NCI-H748 treated with DMSO at 0.1 percent for 48 hours (cell line): ENCODE data around the gene HMCN2.
"Not testable (repeated sequence)": the region's sequence is repeated elsewhere in the genome, so short reads cannot be mapped to it uniquely, and the experiment has no call there.

Experiments
- DNase-seq: peaks from one replicate; lab custom pipeline; 2025; lab: John Stamatoyannopoulos, UW

The HMCN2 gene

DNA sequence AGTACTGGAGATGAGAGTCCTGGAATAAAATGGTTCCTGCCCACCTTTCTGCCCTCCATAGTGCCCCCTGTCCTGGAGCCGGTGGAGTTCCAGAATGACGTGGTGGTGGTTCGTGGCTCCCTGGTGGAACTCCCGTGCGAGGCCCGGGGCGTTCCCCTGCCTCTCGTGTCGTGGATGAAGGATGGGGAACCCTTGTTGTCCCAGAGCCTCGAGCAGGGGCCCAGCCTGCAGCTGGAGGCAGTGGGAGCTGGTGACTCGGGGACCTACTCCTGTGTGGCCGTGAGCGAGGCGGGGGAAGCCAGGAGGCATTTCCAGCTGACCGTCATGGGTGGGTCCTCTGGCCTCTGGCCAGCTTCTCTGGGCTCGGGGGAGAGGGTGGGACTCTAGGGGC is 128.1 kb downstream of the HMCN2 start:
- no peak for DNase-seq

DNA sequence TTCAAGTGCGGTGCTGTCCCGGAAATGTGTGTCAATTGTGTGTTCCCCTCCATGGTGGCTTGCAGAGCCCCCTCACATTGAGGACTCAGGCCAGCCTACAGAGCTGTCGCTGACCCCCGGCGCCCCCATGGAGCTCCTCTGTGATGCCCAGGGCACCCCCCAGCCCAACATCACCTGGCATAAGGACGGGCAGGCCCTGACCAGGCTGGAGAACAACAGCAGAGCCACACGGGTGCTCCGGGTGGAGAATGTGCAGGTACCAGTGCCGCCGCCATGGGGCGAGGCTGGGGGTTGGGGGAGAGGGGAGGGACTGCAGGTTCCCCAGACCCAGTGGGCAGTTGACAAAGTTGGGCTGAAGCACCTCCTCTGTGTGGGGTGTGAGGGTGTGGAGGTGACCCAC is 128.8 kb downstream of the HMCN2 start:
- no peak for DNase-seq

GRCh38 chr9:130394814-130395470 is 129.4 kb downstream of the HMCN2 start:
- DNase-seq, result no peak

GRCh38 chr9:130395810-130396435 is 130.4 kb downstream of the HMCN2 start:
- DNase-seq, result no peak

GRCh38 chr9:130396581-130396980 is 131.0 kb downstream of the HMCN2 start:
- DNase-seq, result no peak

GRCh38 chr9:130398487-130399240 is 133.1 kb downstream of the HMCN2 start:
- no peak for DNase-seq

- no peak for DNase-seq
Measured at GRCh38 chr9:130399768-130400167, 134.2 kb downstream of the HMCN2 start.

- no peak for DNase-seq
Measured at GRCh38 chr9:130400870-130401269, 135.3 kb downstream of the HMCN2 start.

DNA sequence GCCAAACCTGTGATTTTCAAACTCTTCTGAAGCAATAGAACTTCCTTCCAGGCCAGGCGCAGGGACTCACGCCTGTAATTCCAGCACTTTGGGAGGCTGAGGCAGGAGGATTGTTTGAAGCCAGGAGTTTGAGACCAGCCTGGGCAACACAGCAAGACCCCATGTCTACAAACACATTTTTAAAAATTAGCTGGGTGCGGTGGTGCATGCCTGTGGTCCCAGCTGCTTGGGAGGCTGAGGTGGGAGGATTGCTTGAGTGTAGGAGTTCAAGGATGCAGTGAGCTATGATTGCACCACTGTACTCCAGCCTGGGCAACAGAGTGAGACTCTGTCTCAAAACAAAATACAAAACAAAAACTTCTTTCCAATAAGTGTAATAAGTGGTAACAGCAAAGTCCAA is 136.2 kb downstream of the HMCN2 start:
- DNase-seq, result not testable (repeated sequence)

GRCh38 chr9:130402243-130402642 is 136.7 kb downstream of the HMCN2 start:
- DNase-seq, result no peak

GRCh38 chr9:130402645-130403440 is 137.3 kb downstream of the HMCN2 start:
- no peak for DNase-seq

DNA sequence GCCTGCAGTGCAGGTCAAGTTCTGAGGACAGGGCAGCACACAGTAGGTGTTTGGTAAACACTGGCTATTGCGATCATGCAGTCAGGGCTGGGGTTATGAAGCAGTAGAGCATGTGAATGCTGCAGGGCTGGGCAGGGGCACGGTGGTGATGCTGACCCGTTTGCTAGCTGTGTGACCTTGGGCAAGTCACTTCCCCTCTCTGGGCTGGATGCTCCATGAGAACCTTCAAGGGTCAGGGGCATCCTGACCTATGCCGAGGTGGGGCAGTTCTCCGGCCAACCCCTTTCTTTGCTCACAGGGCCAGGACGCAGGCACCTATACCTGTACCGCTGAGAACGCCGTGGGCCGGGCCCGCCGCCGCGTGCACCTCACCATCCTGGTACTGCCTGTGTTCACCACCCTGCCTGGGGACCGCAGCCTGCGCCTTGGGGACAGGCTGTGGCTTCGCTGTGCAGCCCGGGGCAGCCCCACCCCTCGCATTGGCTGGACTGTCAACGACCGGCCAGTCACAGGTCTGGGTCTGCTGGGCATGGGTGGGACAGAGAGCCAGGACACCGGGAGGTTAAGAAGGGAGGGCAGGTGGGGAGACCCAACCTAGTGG is 140.2 kb downstream of the HMCN2 start:
- no peak for DNase-seq

GRCh38 chr9:130406278-130406895 is 140.8 kb downstream of the HMCN2 start:
- no peak for DNase-seq

DNA sequence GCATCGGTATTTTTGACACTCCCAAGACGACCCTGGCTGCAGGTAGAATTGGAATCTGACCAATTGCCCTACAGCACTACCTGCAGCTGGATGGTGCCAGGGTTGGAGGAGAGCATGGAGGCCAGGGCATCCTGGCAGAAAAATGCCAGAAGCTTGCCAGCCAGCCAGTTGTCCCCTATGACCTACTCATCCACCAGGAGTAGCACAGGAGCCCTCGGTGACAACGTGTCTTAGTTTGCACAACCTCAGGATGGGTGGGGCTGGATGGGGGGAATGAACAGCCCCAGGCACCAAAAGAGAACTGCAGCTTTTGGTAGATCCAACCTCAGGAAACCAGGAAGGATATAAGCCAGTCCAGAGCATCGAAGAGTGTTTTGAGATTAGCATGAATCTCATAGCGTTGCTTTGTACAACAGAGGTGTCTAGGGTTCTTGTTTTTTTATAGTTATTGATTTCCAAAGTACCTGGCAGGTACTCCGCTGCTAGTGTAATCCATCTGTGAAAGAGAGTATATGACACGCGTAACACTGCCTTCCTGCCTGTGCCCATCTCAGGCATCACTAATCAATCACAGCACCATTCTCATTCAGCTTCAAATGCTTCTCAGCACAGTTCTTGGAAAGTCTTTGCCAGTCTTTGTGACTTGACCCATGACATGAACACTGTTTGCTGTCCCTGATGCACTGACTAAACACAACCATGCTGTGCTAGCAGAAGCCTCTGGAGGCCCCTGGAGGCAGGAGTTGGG is 142.5 kb downstream of the HMCN2 start:
- DNase-seq, result no peak

GRCh38 chr9:130408669-130409068 is 143.1 kb downstream of the HMCN2 start:
- DNase-seq, result no peak

GRCh38 chr9:130409246-130409645 is 143.7 kb downstream of the HMCN2 start:
- no peak for DNase-seq

DNA sequence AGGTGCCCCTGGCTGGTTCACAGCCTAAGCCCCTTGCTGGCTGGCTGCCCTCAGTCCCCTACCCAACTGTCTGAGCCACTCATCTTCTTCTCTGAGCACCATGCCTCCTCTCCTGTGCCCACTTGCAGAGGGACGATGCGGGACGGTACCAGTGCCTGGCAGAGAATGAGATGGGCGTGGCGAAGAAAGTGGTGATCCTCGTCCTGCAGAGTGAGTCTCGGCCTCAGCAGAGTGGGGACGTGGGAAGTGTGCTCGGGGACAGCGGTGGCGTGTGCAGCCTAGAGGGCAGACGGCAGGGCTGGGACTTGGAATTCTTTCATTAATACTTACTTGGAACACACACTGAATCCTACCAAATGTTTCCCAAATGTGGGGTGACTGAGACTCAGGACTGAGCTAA is 144.9 kb downstream of the HMCN2 start:
- no peak for DNase-seq

DNA sequence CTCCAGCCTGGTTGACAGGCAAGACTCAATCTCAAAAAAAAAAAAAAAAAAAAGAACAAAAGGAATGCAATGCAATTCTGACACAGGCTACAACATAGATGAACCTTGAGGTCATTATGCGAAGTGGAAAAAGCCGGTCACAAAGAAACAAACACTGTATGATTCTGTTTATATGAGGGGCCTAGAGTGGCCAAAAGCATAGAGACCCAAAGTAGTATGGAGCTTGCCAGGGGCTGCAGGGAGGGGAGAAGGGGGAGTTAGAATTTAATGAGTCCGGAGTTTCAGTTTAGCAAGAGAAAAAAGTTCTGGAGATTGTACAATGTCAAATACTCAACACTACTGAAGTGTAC is 146.0 kb downstream of the HMCN2 start:
- DNase-seq, result no peak

GRCh38 chr9:130414081-130414731 is 148.6 kb downstream of the HMCN2 start:
- no peak for DNase-seq
